ENCODE measurements around the gene DNAJB6.

DNA sequence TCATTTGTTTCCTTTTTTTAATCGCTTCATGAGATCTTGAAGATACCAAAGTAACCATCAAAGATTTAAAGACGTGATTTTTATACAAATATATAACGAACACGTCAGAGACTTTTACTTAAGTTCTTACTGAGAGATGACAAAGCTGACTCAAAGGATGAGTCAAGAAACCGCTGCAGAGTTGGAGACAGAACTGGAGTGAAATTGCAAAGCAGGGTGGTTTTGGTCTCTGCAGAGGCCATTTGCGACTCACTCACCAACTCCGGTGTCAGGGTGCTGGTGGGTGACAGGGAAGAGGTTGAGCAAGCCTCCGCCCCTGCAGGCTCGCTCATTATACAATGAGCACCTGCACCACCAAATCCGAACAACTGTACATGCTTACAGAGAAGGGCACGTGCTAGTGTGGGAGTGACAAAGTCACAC lies 75.2 kb downstream of the DNAJB6 start:
- TF ChIP-seq, protein P1, sequence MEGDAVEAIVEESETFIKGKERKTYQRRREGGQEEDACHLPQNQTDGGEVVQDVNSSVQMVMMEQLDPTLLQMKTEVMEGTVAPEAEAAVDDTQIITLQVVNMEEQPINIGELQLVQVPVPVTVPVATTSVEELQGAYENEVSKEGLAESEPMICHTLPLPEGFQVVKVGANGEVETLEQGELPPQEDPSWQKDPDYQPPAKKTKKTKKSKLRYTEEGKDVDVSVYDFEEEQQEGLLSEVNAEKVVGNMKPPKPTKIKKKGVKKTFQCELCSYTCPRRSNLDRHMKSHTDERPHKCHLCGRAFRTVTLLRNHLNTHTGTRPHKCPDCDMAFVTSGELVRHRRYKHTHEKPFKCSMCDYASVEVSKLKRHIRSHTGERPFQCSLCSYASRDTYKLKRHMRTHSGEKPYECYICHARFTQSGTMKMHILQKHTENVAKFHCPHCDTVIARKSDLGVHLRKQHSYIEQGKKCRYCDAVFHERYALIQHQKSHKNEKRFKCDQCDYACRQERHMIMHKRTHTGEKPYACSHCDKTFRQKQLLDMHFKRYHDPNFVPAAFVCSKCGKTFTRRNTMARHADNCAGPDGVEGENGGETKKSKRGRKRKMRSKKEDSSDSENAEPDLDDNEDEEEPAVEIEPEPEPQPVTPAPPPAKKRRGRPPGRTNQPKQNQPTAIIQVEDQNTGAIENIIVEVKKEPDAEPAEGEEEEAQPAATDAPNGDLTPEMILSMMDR (IDR thresholded peaks at IDR 0.05): no peak
- no peak for TF ChIP-seq POLR2A (IDR thresholded peaks at IDR 0.05)

Data from vagina (tissue), 2 donors.